ENCODE data around the gene GLT1D1.

Gene GLT1D1

GRCh38 chr12:128982933-128983332 lies 129.7 kb downstream of the GLT1D1 start:
- no peaks in the 10 kb centered on the region for H3K36me3 ChIP-seq
- no peaks in the 10 kb centered on the region for H3K4me1 ChIP-seq
- H3K27me3 ChIP-seq, result no peaks in the 10 kb centered on the region
- no peak for DNase-seq
- no peak for TF ChIP-seq CTCF (IDR thresholded peaks at IDR 0.05; ENCODE audit: low read depth, low read length)
- no peak overlapping the region for H3K4me3 ChIP-seq (ENCODE audit: low read depth, low read length)
- peaks cover 7% of the 10 kb centered on the region for H3K9me3 ChIP-seq

- Histone ChIP-seq H3K4me1 (no peaks in the 10 kb centered on the region), H3K36me3 (no peaks in the 10 kb centered on the region), H3K27me3 (no peaks in the 10 kb centered on the region), H3K4me3 (ENCODE audit: low read depth, low read length) (no peak overlapping the region), H3K9me3 (peaks cover 7% of the 10 kb centered on the region)
- TF ChIP-seq CTCF (IDR thresholded peaks at IDR 0.05; ENCODE audit: low read depth, low read length), result no peak
- no peak for DNase-seq
These were observed 130.1 kb downstream of the GLT1D1 start for GRCh38 chr12:128983371-128983770.

- Histone ChIP-seq H3K27me3 (no peaks in the 10 kb centered on the region), H3K4me3 (ENCODE audit: low read depth, low read length) (no peak overlapping the region), H3K36me3 (no peaks in the 10 kb centered on the region), H3K4me1 (no peaks in the 10 kb centered on the region), H3K9me3 (no peaks in the 10 kb centered on the region; the same call in 1 of the 2 replicates)
- no peak for TF ChIP-seq CTCF (IDR thresholded peaks at IDR 0.05; ENCODE audit: low read depth, low read length)
- no peak for DNase-seq
These were observed 133.7 kb downstream of the GLT1D1 start for GRCh38 chr12:128986957-128987356.

GRCh38 chr12:128989287-128989686 lies 136.0 kb downstream of the GLT1D1 start:
- no peaks in the 10 kb centered on the region for H3K4me1 ChIP-seq
- H3K36me3 ChIP-seq, result no peaks in the 10 kb centered on the region
- no peaks in the 10 kb centered on the region; the same call in 1 of the 2 replicates for H3K9me3 ChIP-seq
- no peak for DNase-seq
- H3K4me3 ChIP-seq (ENCODE audit: low read depth, low read length), result no peak overlapping the region
- no peak for TF ChIP-seq CTCF (IDR thresholded peaks at IDR 0.05; ENCODE audit: low read depth, low read length)
- no peaks in the 10 kb centered on the region for H3K27me3 ChIP-seq

- H3K4me3 ChIP-seq (ENCODE audit: low read depth, low read length), result no peak overlapping the region
- DNase-seq, result no peak
- no peaks in the 10 kb centered on the region for H3K4me1 ChIP-seq
- no peaks in the 10 kb centered on the region for H3K36me3 ChIP-seq
- no peaks in the 10 kb centered on the region for H3K27me3 ChIP-seq
- TF ChIP-seq CTCF (IDR thresholded peaks at IDR 0.05; ENCODE audit: low read depth, low read length), result no peak
- no peaks in the 10 kb centered on the region; the same call in 1 of the 2 replicates for H3K9me3 ChIP-seq
These were observed 138.4 kb downstream of the GLT1D1 start for GRCh38 chr12:128991716-128992115.

GRCh38 chr12:128992116-128992515 lies 138.8 kb downstream of the GLT1D1 start:
- H3K27me3 ChIP-seq, result no peaks in the 10 kb centered on the region
- DNase-seq, result no peak
- no peak overlapping the region for H3K4me3 ChIP-seq (ENCODE audit: low read depth, low read length)
- TF ChIP-seq CTCF (IDR thresholded peaks at IDR 0.05; ENCODE audit: low read depth, low read length), result no peak
- no peaks in the 10 kb centered on the region for H3K36me3 ChIP-seq
- no peaks in the 10 kb centered on the region for H3K4me1 ChIP-seq
- no peaks in the 10 kb centered on the region; the same call in 1 of the 2 replicates for H3K9me3 ChIP-seq

Data from BE2C (cell line).